C1 segment of cervical spinal cord (tissue), 14 donors: ENCODE data around the gene SLF2.
A peak's percentile ranks its signal among the peaks of the same experiment; 100 is the strongest.
"Not testable (repeated sequence)": the region's sequence is repeated elsewhere in the genome, so short reads cannot be mapped to it uniquely, and the experiment has no call there.

Source experiments
- DNase-seq, 14 donors: peaks; one replicate each; lab custom pipeline; 2025; lab: John Stamatoyannopoulos, UW

Gene SLF2

GRCh38 chr10:100962351-100963080 is 49.8 kb downstream of the SLF2 start:
- no peak for DNase-seq

GRCh38 chr10:100963826-100964225 is 51.1 kb downstream of the SLF2 start:
- DNase-seq = no peak

- DNase-seq = no peak
Measured at GRCh38 chr10:100965820-100966219, 53.1 kb downstream of the SLF2 start.

GRCh38 chr10:100966887-100967286 is 54.1 kb downstream of the SLF2 start:
- no peak for DNase-seq

- DNase-seq = no peak
Measured at GRCh38 chr10:100967332-100967731, 54.6 kb downstream of the SLF2 start.

GRCh38 chr10:100968062-100968736 is 55.4 kb downstream of the SLF2 start:
- DNase-seq = no peak

GRCh38 chr10:100968863-100969186 is 56.1 kb downstream of the SLF2 start:
- no peak for DNase-seq

- peak in 5 of 14 donors; percentile 20 to 61 (median 32) for DNase-seq
Measured at GRCh38 chr10:100969187-100970075, 56.7 kb downstream of the SLF2 start, which contains the start of gene SEMA4G. SEMA4G (plus strand) TSS chr10:100969504; CDS start chr10:100972913, 3,409 bp downstream.

GRCh38 chr10:100970076-100970913 is 57.5 kb downstream of the SLF2 start:
- peak in 1 of 14 donors; percentile 38 for DNase-seq

- DNase-seq = no peak
Measured at GRCh38 chr10:100970914-100971811, 58.4 kb downstream of the SLF2 start.

GRCh38 chr10:100972115-100972903 is 59.5 kb downstream of the SLF2 start:
- no peak for DNase-seq

- DNase-seq = no peak
Measured at GRCh38 chr10:100972904-100973535, 60.3 kb downstream of the SLF2 start.

- DNase-seq = not testable (repeated sequence)
Measured at GRCh38 chr10:100975397-100975796, 62.6 kb downstream of the SLF2 start.

- no peak for DNase-seq
Measured at GRCh38 chr10:100976906-100977305, 64.1 kb downstream of the SLF2 start.

GRCh38 chr10:100977436-100977835 is 64.7 kb downstream of the SLF2 start:
- no peak for DNase-seq

GRCh38 chr10:100978121-100978900 is 65.5 kb downstream of the SLF2 start:
- DNase-seq = no peak

GRCh38 chr10:100978901-100979195 is 66.1 kb downstream of the SLF2 start:
- DNase-seq = no peak

GRCh38 chr10:100979791-100980272 is 67.1 kb downstream of the SLF2 start:
- no peak for DNase-seq
